GM23338 (cell line): ENCODE data around the gene RCBTB1. TPM values are rescaled to one million over a fixed set of nuclear protein-coding genes. Genes with fewer than 3 reads are reported as not detected.

Experiments
- ATAC-seq: fragments of 200-7000 bp; cut with Tn5 transposase; 3 replicates; pipeline ENCODE4 v1.9.1; 2020
- DNase-seq: peaks from one replicate; pipeline ENCODE4 v3.0.0-alpha.2; 2015; ENCODE audit warnings: low spot score
- H2AFZ ChIP-seq: fragments of 200-600 bp; sonication (generic); 2 replicates; pipeline ENCODE4 v1.8.0; 2016; ENCODE audit warnings: antibody characterized with exemption, mild to moderate bottlenecking, moderate library complexity
- H3F3A ChIP-seq: fragments of 200-600 bp; sonication (generic); replicated peaks from 2 replicates; pipeline ENCODE4 v1.8.0; 2017; ENCODE audit warnings: antibody characterized with exemption, mixed run types, low read depth
- H3K27ac ChIP-seq: fragments of 200-600 bp; sonication (generic); 2 replicates; pipeline ENCODE4 v1.6.1; 2016; ENCODE audit warnings: low read depth
- H3K27me3 ChIP-seq: fragments of 200-600 bp; sonication (generic); 2 replicates; pipeline ENCODE4 v1.8.0; 2016; ENCODE audit warnings: mild to moderate bottlenecking, mixed run types, moderate library complexity; ENCODE audit not compliant: insufficient read depth
- H3K36me3 ChIP-seq: fragments of 200-600 bp; sonication (generic); 2 replicates; pipeline ENCODE4 v1.8.0; 2016; ENCODE audit warnings: mild to moderate bottlenecking; ENCODE audit not compliant: insufficient read depth
- H3K4me1 ChIP-seq: fragments of 200-600 bp; sonication (generic); 2 replicates; pipeline ENCODE4 v1.8.0; 2016; ENCODE audit warnings: mild to moderate bottlenecking, moderate library complexity; ENCODE audit not compliant: insufficient read depth
- H3K4me2 ChIP-seq: fragments of 200-600 bp; sonication (generic); 2 replicates; pipeline ENCODE4 v1.7.1; 2017; ENCODE audit warnings: mixed run types
- H3K4me3 ChIP-seq: fragments of 200-600 bp; sonication (generic); 2 replicates; pipeline ENCODE4 v1.6.1; 2016; ENCODE audit warnings: mixed run types
- H3K79me2 ChIP-seq: fragments of 200-600 bp; sonication (generic); replicated peaks from 2 replicates; pipeline ENCODE4 v1.8.0; 2017; ENCODE audit warnings: mild to moderate bottlenecking; ENCODE audit not compliant: insufficient read depth
- H3K9me2 ChIP-seq: fragments of 200-600 bp; sonication (generic); 2 replicates; pipeline ENCODE4 v1.8.0; 2017; ENCODE audit not compliant: insufficient read depth
- H4K20me1 ChIP-seq: fragments of 200-600 bp; sonication (generic); replicated peaks from 2 replicates; pipeline ENCODE4 v1.8.0; 2017; ENCODE audit warnings: mild to moderate bottlenecking; ENCODE audit not compliant: insufficient read depth
- H3K27ac Mint-ChIP-seq: 2 replicates; pipeline ENCODE4 v1.8.0; 2020; ENCODE audit warnings: inconsistent platforms, mild to moderate bottlenecking, moderate library complexity, mixed read lengths
- H3K27me3 Mint-ChIP-seq: 3 replicates; pipeline ENCODE4 v1.8.0; 2022; ENCODE audit warnings: low read depth, mild to moderate bottlenecking, moderate library complexity, mixed read lengths, inconsistent platforms; ENCODE audit not compliant: insufficient read depth, poor library complexity
- H3K36me3 Mint-ChIP-seq: 3 replicates; pipeline ENCODE4 v1.8.0; 2021; ENCODE audit warnings: low read depth, mild to moderate bottlenecking, inconsistent platforms, moderate library complexity, mixed read lengths
- H3K4me1 Mint-ChIP-seq: 3 replicates; pipeline ENCODE4 v1.8.0; 2020; ENCODE audit warnings: mild to moderate bottlenecking, inconsistent platforms, mixed read lengths
- H3K4me3 Mint-ChIP-seq: 3 replicates; pipeline ENCODE4 v1.8.0; 2021; ENCODE audit warnings: moderate library complexity, mild to moderate bottlenecking, inconsistent platforms, mixed read lengths
- H3K9me3 Mint-ChIP-seq: 3 replicates; pipeline ENCODE4 v1.8.0; 2020; ENCODE audit warnings: moderate library complexity, mild to moderate bottlenecking, inconsistent platforms, mixed read lengths
- CREB1 ChIP-seq: fragments of 250-450 bp; sonication (Bioruptor Pico); IDR thresholded peaks from 2 replicates; pipeline ENCODE4 v1.5.0; 2020; ENCODE audit warnings: low read depth, mild to moderate bottlenecking, moderate library complexity
- JUNB ChIP-seq: IDR thresholded peaks from one replicate; pipeline ENCODE4 v1.6.1; 2016; ENCODE audit warnings: antibody characterized with exemption; ENCODE audit not compliant: unreplicated experiment
- NANOG ChIP-seq: IDR thresholded peaks from 2 replicates; pipeline ENCODE4 v1.6.1; 2016; ENCODE audit warnings: antibody characterized with exemption, borderline replicate concordance
- STAT1 ChIP-seq: IDR thresholded peaks from one replicate; pipeline ENCODE4 v1.6.1; 2016; ENCODE audit warnings: antibody characterized with exemption; ENCODE audit not compliant: unreplicated experiment
- ZNF114 ChIP-seq: fragments of 250-450 bp; sonication (Bioruptor Pico); IDR thresholded peaks from 2 replicates; pipeline ENCODE4 v1.5.0; 2020; ENCODE audit warnings: mild to moderate bottlenecking, moderate library complexity
- polyA plus RNA-seq: library from polyadenylated mRNA; unstranded; fragments of >200 nt; fragmentation: Nextera tagmentation; extraction: Ambion mirVana; gene quantifications from 2 replicates; pipeline ENCODE4 v1.2.1, GENCODE V29; 2016
- total RNA-seq: library from RNA; depleted of rRNA; stranded (reverse); fragments of >200 nt; shearing (Covaris generic); gene quantifications from 2 replicates; pipeline ENCODE4 v1.2.3, GENCODE V29; 2014
- TF ChIP-seq, protein P1 (sequence below): fragments of 250-450 bp; sonication (Bioruptor Pico); IDR thresholded peaks from 2 replicates; pipeline ENCODE4 v1.5.0; 2020; ENCODE audit warnings: mild to moderate bottlenecking, moderate library complexity
- TF ChIP-seq, protein P2 (sequence below): IDR thresholded peaks from one replicate; pipeline ENCODE4 v1.6.1; 2018; ENCODE audit warnings: antibody characterized with exemption; ENCODE audit not compliant: unreplicated experiment

RCBTB1 gene
- total and polyA plus RNA-seq, 2 experiments from 2014 or later, result 10.8 to 33.5 TPM

DNA sequence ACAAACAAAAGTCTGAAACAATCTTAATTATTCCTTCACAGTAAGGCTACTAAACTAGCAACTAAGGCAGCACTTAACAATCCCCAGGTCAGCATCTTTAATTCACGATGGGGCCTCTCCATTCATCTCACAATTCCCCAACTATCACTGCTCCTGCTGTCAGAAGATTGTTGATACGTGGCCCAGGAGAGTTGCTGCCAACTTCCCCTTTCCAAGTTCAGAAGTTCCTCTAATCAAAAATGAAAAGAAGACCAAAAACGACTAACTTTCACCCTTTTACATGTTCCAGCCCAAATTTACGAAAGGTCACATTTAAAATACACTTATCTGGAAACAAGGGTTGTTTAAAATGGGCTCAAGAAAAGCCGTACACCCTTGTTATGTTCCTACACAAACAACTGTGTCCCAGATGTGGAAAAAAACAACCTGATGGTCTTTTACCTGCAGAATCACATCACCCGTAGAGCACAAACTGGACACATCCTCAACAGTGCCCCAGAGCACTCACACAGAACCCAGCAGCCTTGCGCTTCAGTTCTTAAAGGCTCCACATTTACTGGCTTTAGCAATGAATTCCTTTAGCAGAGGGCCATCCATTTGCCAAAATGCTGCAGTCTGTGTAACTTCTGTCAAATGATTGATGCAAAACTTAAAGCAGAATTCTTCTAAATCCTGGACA lies 51.6 kb downstream of the RCBTB1 start:
- Histone ChIP-seq H3K27ac (no peak overlapping the region), H3K79me2 (no peaks in the 10 kb centered on the region), H3K36me3 (no peaks in the 10 kb centered on the region), H3K4me3 (no peak overlapping the region), H3K4me2 (no peak overlapping the region), H4K20me1 (no peaks in the 10 kb centered on the region), H3F3A (no peaks in the 10 kb centered on the region), H3K4me1 (no peaks in the 10 kb centered on the region), H3K9me2 (no peaks in the 10 kb centered on the region), H2AFZ (no peak overlapping the region), H3K27me3 (no peaks in the 10 kb centered on the region)
- ATAC-seq (no peak), DNase-seq (no peak)
- no peaks in the 10 kb centered on the region for H3K9me3 Mint-ChIP-seq
- TF ChIP-seq STAT1, result no peak
- no peak for TF ChIP-seq CREB1 (CRISPR knock-in tag)
- no peak for TF ChIP-seq NANOG
- TF ChIP-seq, protein P1, sequence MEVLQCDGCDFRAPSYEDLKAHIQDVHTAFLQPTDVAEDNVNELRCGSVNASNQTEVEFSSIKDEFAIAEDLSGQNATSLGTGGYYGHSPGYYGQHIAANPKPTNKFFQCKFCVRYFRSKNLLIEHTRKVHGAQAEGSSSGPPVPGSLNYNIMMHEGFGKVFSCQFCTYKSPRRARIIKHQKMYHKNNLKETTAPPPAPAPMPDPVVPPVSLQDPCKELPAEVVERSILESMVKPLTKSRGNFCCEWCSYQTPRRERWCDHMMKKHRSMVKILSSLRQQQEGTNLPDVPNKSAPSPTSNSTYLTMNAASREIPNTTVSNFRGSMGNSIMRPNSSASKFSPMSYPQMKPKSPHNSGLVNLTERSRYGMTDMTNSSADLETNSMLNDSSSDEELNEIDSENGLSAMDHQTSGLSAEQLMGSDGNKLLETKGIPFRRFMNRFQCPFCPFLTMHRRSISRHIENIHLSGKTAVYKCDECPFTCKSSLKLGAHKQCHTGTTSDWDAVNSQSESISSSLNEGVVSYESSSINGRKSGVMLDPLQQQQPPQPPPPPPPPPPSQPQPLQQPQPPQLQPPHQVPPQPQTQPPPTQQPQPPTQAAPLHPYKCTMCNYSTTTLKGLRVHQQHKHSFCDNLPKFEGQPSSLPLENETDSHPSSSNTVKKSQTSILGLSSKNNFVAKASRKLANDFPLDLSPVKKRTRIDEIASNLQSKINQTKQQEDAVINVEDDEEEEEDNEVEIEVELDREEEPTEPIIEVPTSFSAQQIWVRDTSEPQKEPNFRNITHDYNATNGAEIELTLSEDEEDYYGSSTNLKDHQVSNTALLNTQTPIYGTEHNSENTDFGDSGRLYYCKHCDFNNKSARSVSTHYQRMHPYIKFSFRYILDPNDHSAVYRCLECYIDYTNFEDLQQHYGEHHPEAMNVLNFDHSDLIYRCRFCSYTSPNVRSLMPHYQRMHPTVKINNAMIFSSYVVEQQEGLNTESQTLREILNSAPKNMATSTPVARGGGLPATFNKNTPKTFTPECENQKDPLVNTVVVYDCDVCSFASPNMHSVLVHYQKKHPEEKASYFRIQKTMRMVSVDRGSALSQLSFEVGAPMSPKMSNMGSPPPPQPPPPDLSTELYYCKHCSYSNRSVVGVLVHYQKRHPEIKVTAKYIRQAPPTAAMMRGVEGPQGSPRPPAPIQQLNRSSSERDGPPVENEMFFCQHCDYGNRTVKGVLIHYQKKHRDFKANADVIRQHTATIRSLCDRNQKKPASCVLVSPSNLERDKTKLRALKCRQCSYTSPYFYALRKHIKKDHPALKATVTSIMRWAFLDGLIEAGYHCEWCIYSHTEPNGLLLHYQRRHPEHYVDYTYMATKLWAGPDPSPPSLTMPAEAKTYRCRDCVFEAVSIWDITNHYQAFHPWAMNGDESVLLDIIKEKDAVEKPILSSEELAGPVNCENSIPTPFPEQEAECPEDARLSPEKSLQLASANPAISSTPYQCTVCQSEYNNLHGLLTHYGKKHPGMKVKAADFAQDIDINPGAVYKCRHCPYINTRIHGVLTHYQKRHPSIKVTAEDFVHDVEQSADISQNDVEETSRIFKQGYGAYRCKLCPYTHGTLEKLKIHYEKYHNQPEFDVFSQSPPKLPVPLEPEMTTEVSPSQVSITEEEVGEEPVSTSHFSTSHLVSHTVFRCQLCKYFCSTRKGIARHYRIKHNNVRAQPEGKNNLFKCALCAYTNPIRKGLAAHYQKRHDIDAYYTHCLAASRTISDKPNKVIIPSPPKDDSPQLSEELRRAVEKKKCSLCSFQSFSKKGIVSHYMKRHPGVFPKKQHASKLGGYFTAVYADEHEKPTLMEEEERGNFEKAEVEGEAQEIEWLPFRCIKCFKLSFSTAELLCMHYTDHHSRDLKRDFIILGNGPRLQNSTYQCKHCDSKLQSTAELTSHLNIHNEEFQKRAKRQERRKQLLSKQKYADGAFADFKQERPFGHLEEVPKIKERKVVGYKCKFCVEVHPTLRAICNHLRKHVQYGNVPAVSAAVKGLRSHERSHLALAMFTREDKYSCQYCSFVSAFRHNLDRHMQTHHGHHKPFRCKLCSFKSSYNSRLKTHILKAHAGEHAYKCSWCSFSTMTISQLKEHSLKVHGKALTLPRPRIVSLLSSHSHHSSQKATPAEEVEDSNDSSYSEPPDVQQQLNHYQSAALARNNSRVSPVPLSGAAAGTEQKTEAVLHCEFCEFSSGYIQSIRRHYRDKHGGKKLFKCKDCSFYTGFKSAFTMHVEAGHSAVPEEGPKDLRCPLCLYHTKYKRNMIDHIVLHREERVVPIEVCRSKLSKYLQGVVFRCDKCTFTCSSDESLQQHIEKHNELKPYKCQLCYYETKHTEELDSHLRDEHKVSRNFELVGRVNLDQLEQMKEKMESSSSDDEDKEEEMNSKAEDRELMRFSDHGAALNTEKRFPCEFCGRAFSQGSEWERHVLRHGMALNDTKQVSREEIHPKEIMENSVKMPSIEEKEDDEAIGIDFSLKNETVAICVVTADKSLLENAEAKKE (CRISPR knock-in tag), result no peak
- no peak for TF ChIP-seq ZNF114 (CRISPR knock-in tag)
- H3K36me3 Mint-ChIP-seq, result peaks cover 7% of the 10 kb centered on the region; the same call in 1 of the 3 replicates
- H3K4me1 Mint-ChIP-seq, result no peaks in the 10 kb centered on the region
- no peak overlapping the region for H3K4me3 Mint-ChIP-seq
- no peak overlapping the region for H3K27ac Mint-ChIP-seq
- H3K27me3 Mint-ChIP-seq, result no peaks in the 10 kb centered on the region

DNA sequence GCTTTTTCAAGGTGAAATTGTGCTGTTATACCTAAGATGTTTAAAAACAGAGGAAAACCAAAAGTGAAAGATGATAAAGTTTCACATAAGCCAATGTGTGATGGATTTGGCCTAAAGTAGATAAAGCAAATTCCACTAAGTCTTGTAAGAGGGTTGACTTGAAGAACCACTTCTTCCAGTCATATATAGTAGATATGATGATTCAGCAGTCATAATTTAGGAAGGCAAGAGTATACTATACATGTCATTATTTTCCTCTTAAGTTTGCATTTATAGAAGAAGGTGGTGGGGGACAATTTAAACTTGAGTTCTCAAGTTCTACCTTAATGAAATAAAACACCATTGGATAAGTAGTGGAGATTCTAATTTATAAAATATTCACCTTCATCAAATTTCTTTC lies 52.3 kb downstream of the RCBTB1 start:
- no peaks in the 10 kb centered on the region for H3K36me3 ChIP-seq
- peaks cover 7% of the 10 kb centered on the region; the same call in 1 of the 3 replicates for H3K36me3 Mint-ChIP-seq
- H3K4me2 ChIP-seq, result no peak overlapping the region
- H3K79me2 ChIP-seq, result no peaks in the 10 kb centered on the region
- H2AFZ ChIP-seq, result no peak overlapping the region
- H4K20me1 ChIP-seq, result no peaks in the 10 kb centered on the region
- no peak overlapping the region for H3K4me3 ChIP-seq
- no peaks in the 10 kb centered on the region for H3K27me3 ChIP-seq
- no peaks in the 10 kb centered on the region for H3F3A ChIP-seq
- DNase-seq (no peak), ATAC-seq (no peak)
- H3K27ac Mint-ChIP-seq, result no peak overlapping the region
- no peaks in the 10 kb centered on the region for H3K4me1 Mint-ChIP-seq
- H3K4me3 Mint-ChIP-seq, result no peak overlapping the region
- no peaks in the 10 kb centered on the region for H3K9me2 ChIP-seq
- H3K4me1 ChIP-seq, result no peaks in the 10 kb centered on the region
- no peak overlapping the region for H3K27ac ChIP-seq
- H3K27me3 Mint-ChIP-seq, result no peaks in the 10 kb centered on the region
- no peaks in the 10 kb centered on the region for H3K9me3 Mint-ChIP-seq
- TF ChIP-seq, protein P2, sequence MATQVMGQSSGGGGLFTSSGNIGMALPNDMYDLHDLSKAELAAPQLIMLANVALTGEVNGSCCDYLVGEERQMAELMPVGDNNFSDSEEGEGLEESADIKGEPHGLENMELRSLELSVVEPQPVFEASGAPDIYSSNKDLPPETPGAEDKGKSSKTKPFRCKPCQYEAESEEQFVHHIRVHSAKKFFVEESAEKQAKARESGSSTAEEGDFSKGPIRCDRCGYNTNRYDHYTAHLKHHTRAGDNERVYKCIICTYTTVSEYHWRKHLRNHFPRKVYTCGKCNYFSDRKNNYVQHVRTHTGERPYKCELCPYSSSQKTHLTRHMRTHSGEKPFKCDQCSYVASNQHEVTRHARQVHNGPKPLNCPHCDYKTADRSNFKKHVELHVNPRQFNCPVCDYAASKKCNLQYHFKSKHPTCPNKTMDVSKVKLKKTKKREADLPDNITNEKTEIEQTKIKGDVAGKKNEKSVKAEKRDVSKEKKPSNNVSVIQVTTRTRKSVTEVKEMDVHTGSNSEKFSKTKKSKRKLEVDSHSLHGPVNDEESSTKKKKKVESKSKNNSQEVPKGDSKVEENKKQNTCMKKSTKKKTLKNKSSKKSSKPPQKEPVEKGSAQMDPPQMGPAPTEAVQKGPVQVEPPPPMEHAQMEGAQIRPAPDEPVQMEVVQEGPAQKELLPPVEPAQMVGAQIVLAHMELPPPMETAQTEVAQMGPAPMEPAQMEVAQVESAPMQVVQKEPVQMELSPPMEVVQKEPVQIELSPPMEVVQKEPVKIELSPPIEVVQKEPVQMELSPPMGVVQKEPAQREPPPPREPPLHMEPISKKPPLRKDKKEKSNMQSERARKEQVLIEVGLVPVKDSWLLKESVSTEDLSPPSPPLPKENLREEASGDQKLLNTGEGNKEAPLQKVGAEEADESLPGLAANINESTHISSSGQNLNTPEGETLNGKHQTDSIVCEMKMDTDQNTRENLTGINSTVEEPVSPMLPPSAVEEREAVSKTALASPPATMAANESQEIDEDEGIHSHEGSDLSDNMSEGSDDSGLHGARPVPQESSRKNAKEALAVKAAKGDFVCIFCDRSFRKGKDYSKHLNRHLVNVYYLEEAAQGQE, result no peak
- TF ChIP-seq ZNF114 (CRISPR knock-in tag) (no peak), JUNB (no peak), STAT1 (no peak)
